Measurements from ENCODE around the gene TMEM245.

- TF ChIP-seq, protein P1, sequence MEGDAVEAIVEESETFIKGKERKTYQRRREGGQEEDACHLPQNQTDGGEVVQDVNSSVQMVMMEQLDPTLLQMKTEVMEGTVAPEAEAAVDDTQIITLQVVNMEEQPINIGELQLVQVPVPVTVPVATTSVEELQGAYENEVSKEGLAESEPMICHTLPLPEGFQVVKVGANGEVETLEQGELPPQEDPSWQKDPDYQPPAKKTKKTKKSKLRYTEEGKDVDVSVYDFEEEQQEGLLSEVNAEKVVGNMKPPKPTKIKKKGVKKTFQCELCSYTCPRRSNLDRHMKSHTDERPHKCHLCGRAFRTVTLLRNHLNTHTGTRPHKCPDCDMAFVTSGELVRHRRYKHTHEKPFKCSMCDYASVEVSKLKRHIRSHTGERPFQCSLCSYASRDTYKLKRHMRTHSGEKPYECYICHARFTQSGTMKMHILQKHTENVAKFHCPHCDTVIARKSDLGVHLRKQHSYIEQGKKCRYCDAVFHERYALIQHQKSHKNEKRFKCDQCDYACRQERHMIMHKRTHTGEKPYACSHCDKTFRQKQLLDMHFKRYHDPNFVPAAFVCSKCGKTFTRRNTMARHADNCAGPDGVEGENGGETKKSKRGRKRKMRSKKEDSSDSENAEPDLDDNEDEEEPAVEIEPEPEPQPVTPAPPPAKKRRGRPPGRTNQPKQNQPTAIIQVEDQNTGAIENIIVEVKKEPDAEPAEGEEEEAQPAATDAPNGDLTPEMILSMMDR (IDR thresholded peaks at IDR 0.05) = no peak
- no peak for TF ChIP-seq POLR2A (IDR thresholded peaks at IDR 0.05)
These were observed 12.8 kb upstream of the TMEM245 start for GRCh38 chr9:109132567-109133021.

Data from testis (tissue), 2 donors.